ENCODE data around the gene SGCE. TPM values are rescaled to one million over a fixed set of nuclear protein-coding genes. Genes with fewer than 3 reads are reported as not detected.

SGCE gene
- total RNA-seq, 1 donor from 2014 or later, result 6.8 TPM

DNA sequence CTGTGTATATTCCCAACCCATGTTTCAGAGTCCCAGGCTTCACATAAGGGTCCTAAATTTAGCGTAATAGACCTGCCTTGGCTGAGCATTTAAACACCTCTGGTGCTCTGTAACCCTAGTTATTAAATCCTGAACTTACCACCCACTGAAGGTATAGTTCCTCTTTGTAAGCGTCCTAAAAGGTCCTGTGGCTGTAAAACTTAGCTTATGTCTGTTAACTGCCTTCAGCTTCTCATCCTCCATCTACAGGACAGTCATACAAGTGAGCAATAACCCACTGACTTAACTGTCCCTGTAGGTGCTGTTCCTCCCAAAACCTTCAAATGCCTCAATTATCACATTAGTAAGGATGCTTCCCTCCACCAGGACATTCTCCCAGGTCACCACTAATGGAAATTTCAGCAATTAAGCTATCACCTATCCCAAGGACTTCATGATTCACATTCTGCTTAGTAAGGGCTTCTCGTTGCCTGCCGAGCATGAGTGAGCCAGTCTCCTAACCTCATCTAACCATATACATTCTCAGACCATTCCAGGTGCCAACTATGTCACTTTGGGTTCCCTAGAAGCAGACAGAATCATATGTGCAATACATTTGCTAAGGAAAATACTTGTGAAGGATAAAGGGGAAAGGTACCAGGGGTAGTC lies 90.6 kb downstream of the SGCE start:
- Mint-ChIP-seq H3K27me3 (no peaks in the 10 kb centered on the region), H3K9me3 (peaks cover 1% of the 10 kb centered on the region), H3K36me3 (ENCODE audit: low read depth) (peaks cover 4% of the 10 kb centered on the region), H3K4me1 (no peaks in the 10 kb centered on the region), H3K4me3 (no peak overlapping the region), H3K27ac (no peak overlapping the region)
- ChIA-PET POLR2A (no interaction called here), CTCF (no interaction called here)
- intact Hi-C loops (cut with micrococcal nuclease), result no loop called here
- DNase-seq, result no peak
- ATAC-seq (ENCODE audit: low read depth), result no peak
- TF ChIP-seq, protein P1, sequence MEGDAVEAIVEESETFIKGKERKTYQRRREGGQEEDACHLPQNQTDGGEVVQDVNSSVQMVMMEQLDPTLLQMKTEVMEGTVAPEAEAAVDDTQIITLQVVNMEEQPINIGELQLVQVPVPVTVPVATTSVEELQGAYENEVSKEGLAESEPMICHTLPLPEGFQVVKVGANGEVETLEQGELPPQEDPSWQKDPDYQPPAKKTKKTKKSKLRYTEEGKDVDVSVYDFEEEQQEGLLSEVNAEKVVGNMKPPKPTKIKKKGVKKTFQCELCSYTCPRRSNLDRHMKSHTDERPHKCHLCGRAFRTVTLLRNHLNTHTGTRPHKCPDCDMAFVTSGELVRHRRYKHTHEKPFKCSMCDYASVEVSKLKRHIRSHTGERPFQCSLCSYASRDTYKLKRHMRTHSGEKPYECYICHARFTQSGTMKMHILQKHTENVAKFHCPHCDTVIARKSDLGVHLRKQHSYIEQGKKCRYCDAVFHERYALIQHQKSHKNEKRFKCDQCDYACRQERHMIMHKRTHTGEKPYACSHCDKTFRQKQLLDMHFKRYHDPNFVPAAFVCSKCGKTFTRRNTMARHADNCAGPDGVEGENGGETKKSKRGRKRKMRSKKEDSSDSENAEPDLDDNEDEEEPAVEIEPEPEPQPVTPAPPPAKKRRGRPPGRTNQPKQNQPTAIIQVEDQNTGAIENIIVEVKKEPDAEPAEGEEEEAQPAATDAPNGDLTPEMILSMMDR (IDR thresholded peaks at IDR 0.05), result no peak

GRCh38 chr7:94562525-94562924 lies 93.4 kb downstream of the SGCE start:
- ChIA-PET POLR2A (no interaction called here), CTCF (no interaction called here)
- DNase-seq (no peak), ATAC-seq (ENCODE audit: low read depth) (no peak)
- Mint-ChIP-seq H3K27me3 (no peaks in the 10 kb centered on the region), H3K27ac (no peak overlapping the region), H3K9me3 (no peaks in the 10 kb centered on the region), H3K4me1 (peaks cover 6% of the 10 kb centered on the region), H3K36me3 (ENCODE audit: low read depth) (peaks cover 7% of the 10 kb centered on the region), H3K4me3 (no peak overlapping the region)
- TF ChIP-seq, protein P1 (IDR thresholded peaks at IDR 0.05), result no peak
- intact Hi-C loops (cut with micrococcal nuclease), result no loop called here

DNA sequence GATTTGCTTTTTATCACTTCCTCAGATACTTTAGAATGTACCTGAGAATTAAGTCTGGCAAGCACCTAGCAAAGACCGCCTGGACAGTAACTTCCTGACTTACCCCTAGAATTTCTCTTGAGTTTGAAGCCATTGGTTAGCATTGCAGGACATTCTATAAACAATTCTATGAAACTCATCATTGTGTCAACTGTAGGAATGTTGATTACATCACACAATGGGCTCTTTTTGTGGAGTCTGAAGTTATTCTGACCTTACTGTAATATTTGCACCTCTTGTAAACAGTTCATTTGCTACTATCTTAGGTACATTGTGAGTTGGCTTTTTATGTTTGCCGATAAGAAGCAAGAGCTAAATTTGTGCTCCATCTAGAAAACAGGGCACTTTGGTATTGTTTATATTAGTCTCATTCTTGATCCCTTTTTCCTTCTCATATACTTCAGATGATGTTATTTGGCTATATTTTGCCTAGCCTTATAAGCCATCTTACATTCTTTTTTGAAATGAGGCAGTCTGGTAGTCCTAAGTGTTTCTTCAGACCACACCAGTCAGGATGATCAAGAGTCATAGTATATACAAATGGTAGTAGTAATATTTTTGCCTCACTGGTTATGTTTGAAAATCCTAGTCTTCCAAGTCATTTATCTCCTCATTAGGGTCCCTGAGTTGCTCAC lies 94.0 kb downstream of the SGCE start:
- ATAC-seq (ENCODE audit: low read depth) (no peak), DNase-seq (no peak)
- Mint-ChIP-seq H3K9me3 (no peaks in the 10 kb centered on the region), H3K27ac (no peak overlapping the region), H3K27me3 (no peaks in the 10 kb centered on the region), H3K4me3 (no peak overlapping the region), H3K4me1 (peaks cover 11% of the 10 kb centered on the region), H3K36me3 (ENCODE audit: low read depth) (peaks cover 7% of the 10 kb centered on the region)
- CTCF ChIA-PET, result no interaction called here
- TF ChIP-seq, protein P1 (IDR thresholded peaks at IDR 0.05), result no peak
- POLR2A ChIA-PET, result no interaction called here
- intact Hi-C loops (cut with micrococcal nuclease), result no loop called here

DNA sequence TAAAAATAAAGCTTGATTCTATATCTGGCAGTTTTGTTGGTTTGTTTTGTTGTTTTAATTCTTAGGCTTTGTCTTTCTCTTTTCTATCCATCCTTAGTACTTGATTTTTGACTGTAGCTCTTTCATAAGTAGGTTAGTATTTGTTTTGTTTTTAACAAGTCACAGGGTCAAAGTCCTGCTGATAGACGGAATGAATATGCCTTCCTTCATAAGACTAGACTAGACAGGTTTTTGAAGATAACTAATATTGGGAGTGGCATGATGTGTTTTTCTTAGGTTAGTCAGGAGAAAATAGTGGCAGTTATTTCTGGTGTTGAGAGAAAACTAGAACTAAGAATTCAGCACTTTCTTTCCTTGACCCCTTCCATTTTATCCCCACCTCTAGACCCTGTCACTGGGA lies 96.0 kb downstream of the SGCE start:
- Mint-ChIP-seq H3K27me3 (no peaks in the 10 kb centered on the region), H3K4me1 (peaks cover 31% of the 10 kb centered on the region), H3K9me3 (no peaks in the 10 kb centered on the region), H3K4me3 (no peak overlapping the region), H3K36me3 (ENCODE audit: low read depth) (peaks cover 9% of the 10 kb centered on the region), H3K27ac (no peak overlapping the region)
- ChIA-PET POLR2A (no interaction called here), CTCF (no interaction called here)
- TF ChIP-seq, protein P1 (IDR thresholded peaks at IDR 0.05), result no peak
- ATAC-seq (ENCODE audit: low read depth), result no peak
- no peak for DNase-seq
- intact Hi-C loops (cut with micrococcal nuclease), result loop anchor here (5.0 to 10.0 kb wide), 2 partner anchors 32 to 95 kb away; partner anchors contain the start of gene SGCE

- TF ChIP-seq, protein P1 (IDR thresholded peaks at IDR 0.05), result no peak
- CTCF ChIA-PET, result no interaction called here
- POLR2A ChIA-PET, result no interaction called here
- ATAC-seq (ENCODE audit: low read depth), result no peak
- intact Hi-C loops (cut with micrococcal nuclease), result loop anchor here (2.0 to 10.0 kb wide), 3 partner anchors 35 to 98 kb away; partner anchors contain the start of gene SGCE
- peaks cover 24% of the 10 kb centered on the region for H3K36me3 Mint-ChIP-seq (ENCODE audit: low read depth)
- H3K4me1 Mint-ChIP-seq, result peaks cover 37% of the 10 kb centered on the region
- H3K9me3 Mint-ChIP-seq, result no peaks in the 10 kb centered on the region
- DNase-seq, result no peak
- no peak overlapping the region for H3K27ac Mint-ChIP-seq
- H3K27me3 Mint-ChIP-seq, result no peaks in the 10 kb centered on the region
- H3K4me3 Mint-ChIP-seq, result no peak overlapping the region
Observed at GRCh38 chr7:94557215-94557614, 98.7 kb downstream of the SGCE start.

Measured in activated B cell treated with CpG ODN at 0.5 μM for 24 hours (primary cell).